Activated CD8-positive, alpha-beta memory T cell treated with anti-CD3 and anti-CD28 coated beads, Interleukin-2, amount 50 U/mL, for 24 hours (primary cell): ENCODE measurements around the gene XCL1.
"Not testable (repeated sequence)": the region's sequence is repeated elsewhere in the genome, so short reads cannot be mapped to it uniquely, and the experiment has no call there.

Experiments used
- DNase-seq: peaks from one replicate; pipeline ENCODE4 v3.0.0-alpha.2; 2020; ENCODE audit errors: extremely low read depth

XCL1 gene

GRCh38 chr1:168567568-168567967 lies 8.8 kb upstream of the XCL1 start:
- no peak for DNase-seq

- no peak for DNase-seq
Observed at GRCh38 chr1:168568346-168568745, 8.1 kb upstream of the XCL1 start.

- DNase-seq, result no peak
Observed at GRCh38 chr1:168570652-168571051, 5.8 kb upstream of the XCL1 start.

DNA sequence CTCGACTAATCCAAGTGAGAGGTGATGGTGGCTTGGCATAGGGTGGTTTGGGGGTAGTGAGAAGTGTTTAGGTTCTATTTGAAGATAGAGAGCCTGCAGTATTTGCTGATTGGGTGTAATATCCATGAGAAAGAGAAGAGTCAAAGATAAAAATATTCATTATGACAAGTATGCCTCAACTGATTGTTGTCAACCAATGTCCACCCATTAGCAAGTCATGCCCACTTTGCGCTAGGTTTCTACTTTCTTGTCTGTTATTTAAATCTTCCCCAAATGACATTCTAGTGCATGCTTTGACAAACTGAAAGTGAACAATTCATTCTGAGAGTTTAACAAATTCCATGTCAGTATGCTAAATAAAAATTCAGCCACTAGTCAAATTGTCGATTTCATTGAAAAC lies 3.8 kb upstream of the XCL1 start:
- DNase-seq, result no peak

- not testable (repeated sequence) for DNase-seq
Observed at GRCh38 chr1:168574234-168574633, 2.2 kb upstream of the XCL1 start.

DNA sequence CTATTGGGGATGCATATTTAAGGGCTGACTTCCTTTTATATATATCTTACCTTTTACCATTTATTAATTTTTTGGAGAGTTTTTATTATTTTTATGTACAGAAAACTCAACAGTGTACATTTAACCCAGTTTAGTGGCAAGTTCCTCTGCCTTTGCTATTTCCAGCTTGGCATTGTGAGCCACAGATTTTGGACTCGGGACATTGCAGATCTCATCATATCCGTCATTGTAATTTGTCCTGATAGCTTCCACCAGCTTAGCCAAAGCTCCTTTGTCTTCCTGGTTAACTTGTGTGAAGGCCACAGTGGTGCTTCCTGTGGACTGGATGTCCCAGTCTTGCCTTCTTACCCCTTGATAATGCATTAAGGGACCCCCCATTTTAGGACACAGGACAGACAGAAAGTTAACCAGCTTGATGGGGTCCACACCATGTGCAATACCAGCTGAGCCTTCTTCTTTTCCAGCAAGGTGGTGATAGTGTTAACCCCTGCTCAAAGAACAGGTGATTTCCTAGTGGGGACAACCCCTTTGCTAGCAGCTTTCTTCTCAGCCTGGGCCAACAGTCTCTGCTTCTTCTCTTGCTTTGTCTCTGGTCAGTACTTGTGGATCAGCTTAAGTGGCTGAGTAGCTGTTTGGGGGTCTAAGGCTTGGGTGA lies 2.3 kb downstream of the XCL1 start:
- not testable (repeated sequence) for DNase-seq

DNA sequence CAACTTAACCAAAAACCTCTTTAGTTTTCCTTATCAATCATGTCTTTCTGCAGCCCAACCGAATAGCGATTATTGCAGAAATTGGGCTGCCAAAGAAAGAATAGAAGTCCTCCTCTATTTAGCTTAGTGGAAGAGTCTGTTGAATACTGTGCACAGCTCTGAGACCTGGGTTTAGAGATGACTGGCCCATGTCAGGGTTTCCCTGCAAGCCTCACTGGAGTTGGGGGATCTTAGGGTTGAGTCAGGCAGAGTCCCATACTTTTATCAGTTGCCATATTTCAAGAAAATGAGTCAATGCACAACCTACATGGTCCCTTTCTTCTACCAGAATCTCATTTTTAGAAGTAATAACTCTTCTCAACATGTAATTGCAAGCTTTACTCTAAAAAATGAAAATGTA lies 3.9 kb downstream of the XCL1 start:
- not testable (repeated sequence) for DNase-seq

- DNase-seq, result not testable (repeated sequence)
Observed at GRCh38 chr1:168580991-168581390, 4.6 kb downstream of the XCL1 start.

GRCh38 chr1:168581817-168582572 lies 5.6 kb downstream of the XCL1 start:
- DNase-seq, result no peak

DNA sequence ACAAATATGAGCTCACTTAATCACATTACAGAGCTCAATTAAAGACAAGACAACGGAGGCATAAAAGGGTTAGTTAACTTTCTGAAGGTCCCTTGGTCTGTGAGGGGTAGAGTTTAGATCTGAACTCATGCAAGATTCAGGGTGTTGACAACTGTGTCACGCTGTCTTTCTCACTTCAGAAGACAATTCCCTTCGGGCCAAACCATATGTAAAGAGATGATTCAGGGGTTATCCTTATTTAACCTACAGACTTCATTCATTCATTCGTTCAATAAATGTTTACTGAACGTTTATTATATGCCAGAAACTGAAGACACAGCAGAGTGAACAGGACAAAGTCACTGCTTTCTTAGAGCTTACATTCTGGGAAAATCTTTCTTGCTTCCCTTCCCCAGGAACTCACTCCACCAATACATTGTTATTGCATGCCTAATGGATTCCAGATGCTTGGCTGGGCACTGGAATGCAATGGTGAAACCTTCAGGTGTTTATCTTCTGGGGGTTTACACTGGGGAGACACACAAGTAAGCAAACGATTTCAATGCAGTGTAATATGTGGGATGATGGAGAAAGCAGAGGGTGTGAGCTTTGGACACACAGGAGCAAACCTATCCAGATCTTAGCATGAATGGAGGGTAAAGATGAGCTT lies 6.4 kb downstream of the XCL1 start:
- DNase-seq, result no peak

GRCh38 chr1:168583571-168583970 lies 7.2 kb downstream of the XCL1 start:
- no peak for DNase-seq

- no peak for DNase-seq
Observed at GRCh38 chr1:168585191-168585590, 8.8 kb downstream of the XCL1 start.

- DNase-seq, result no peak
Observed at GRCh38 chr1:168585937-168586336, 9.5 kb downstream of the XCL1 start.

GRCh38 chr1:168589167-168589566 lies 12.8 kb downstream of the XCL1 start:
- no peak for DNase-seq

- no peak for DNase-seq
Observed at GRCh38 chr1:168591066-168591465, 14.7 kb downstream of the XCL1 start.

GRCh38 chr1:168591641-168592250 lies 15.3 kb downstream of the XCL1 start:
- no peak for DNase-seq

GRCh38 chr1:168595403-168595802 lies 19.0 kb downstream of the XCL1 start:
- not testable (repeated sequence) for DNase-seq

DNA sequence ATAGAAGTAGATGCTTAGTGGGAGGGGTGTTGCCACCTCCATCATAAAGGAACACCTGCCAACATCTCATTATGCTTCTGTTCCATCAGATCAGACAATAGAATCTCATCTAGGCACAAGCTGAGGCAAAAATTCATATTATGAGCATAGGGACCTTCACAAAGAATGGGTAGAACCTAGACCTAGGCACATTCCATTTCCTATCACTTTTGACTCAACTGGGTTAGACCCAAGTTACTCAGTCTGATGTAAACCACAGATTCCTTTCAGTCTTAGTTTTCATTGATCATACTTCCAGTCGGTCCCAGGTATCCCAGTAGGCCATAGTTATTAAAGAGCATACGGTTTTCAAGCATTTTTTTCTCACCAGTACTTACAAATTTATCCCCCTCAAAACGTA lies 21.7 kb downstream of the XCL1 start:
- no peak for DNase-seq

GRCh38 chr1:168598892-168599291 lies 22.5 kb downstream of the XCL1 start:
- no peak for DNase-seq

DNA sequence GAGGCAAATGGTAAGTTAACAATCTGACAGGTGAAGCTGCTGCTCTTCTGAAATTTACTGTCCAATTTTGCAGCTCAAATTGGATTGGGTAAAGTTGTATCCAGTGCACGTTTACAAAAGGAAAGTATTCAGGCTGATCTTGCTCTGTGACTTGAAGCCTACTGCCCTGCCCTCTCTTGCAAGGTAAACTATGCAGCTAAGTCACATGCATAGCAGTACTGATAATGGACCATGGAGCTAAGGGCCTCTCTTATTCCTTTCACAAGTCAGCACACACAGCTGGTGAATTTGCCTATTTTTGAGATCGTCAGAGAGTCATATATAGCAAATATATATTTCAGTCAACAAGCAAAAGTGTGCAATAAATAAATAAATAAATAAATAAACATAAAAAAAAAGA lies 23.2 kb downstream of the XCL1 start:
- DNase-seq, result no peak

GRCh38 chr1:168601051-168601450 lies 24.6 kb downstream of the XCL1 start:
- DNase-seq, result no peak

DNA sequence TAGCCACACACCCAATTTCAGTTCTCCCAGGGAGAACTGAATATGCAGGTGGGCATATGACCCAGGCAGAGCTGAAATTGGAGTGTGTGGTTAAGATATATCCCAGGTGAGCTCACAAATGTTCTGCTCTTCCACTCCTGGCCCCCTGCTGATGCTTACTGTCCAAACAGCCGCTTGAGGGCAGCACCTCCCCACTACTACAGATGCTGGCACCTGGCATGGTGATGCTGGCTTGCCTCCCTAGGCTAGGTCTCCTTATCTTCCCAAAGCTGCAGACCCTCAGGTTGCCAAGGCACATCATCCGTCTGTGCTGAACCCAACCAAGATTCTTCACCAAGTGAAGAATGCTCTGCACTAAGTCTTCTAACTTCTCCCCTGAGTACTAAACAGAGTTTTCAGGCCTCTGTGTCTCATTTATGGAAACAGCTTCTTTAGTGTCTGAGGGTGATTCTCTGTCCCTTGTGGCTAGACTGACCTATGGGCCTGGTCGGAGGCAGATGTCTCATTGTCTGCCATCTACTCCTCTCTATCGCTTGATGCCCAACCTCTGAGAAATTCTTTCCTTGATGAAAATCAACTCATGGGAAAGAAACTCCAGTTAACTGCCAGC lies 27.2 kb downstream of the XCL1 start:
- peak; percentile 23 for DNase-seq
